ENCODE results near the gene EHMT1. TPM values are rescaled to one million over a fixed set of nuclear protein-coding genes. Genes with fewer than 3 reads are reported as not detected.
"Not testable (repeated sequence)": the region's sequence is repeated elsewhere in the genome, so short reads cannot be mapped to it uniquely, and the experiment has no call there.

The EHMT1 gene
- total RNA-seq, 4 donors from 2014 or later = 77.1 to 149 (median 86.6) TPM

GRCh38 chr9:137719194-137719593, 100.4 kb downstream of the EHMT1 start:
- WGBS = 90% methylated on average over 9 of the region's 9 CpGs
- TF ChIP-seq CTCF (IDR thresholded peaks at IDR 0.05) (no peak), POLR2AphosphoS5 (IDR thresholded peaks at IDR 0.05) (no peak), EP300 (IDR thresholded peaks at IDR 0.05) (no peak), POLR2A (IDR thresholded peaks at IDR 0.05) (no peak)
- peaks cover 36% of the 10 kb centered on the region for H3K36me3 ChIP-seq
- H3K27ac ChIP-seq = no peak overlapping the region
- no peak for DNase-seq (ENCODE audit: low spot score in 2 of 2)
- peaks cover 4% of the 10 kb centered on the region for H3K4me1 ChIP-seq
- no peaks in the 10 kb centered on the region for H3K27me3 ChIP-seq
- no peaks in the 10 kb centered on the region for H3K9me3 ChIP-seq
- no peak overlapping the region for H3K4me3 ChIP-seq

- Histone ChIP-seq H3K27ac (no peak overlapping the region), H3K36me3 (peaks cover 38% of the 10 kb centered on the region), H3K4me3 (no peak overlapping the region), H3K4me1 (peaks cover 4% of the 10 kb centered on the region), H3K9me3 (no peaks in the 10 kb centered on the region), H3K27me3 (no peaks in the 10 kb centered on the region)
- no peak for DNase-seq (ENCODE audit: low spot score in 2 of 2)
- TF ChIP-seq POLR2AphosphoS5 (IDR thresholded peaks at IDR 0.05) = no peak
- TF ChIP-seq CTCF (IDR thresholded peaks at IDR 0.05) = no peak
- no peak for TF ChIP-seq EP300 (IDR thresholded peaks at IDR 0.05)
- TF ChIP-seq POLR2A (IDR thresholded peaks at IDR 0.05) = no peak
- 81% methylated on average over 27 of the region's 27 CpGs for WGBS
Observed at GRCh38 chr9:137720571-137721110, 101.8 kb downstream of the EHMT1 start.

GRCh38 chr9:137721479-137721878, 102.7 kb downstream of the EHMT1 start:
- H3K27ac ChIP-seq = no peak overlapping the region
- peaks cover 4% of the 10 kb centered on the region for H3K4me1 ChIP-seq
- peaks cover 41% of the 10 kb centered on the region for H3K36me3 ChIP-seq
- TF ChIP-seq EP300 (IDR thresholded peaks at IDR 0.05) = no peak
- TF ChIP-seq POLR2A (IDR thresholded peaks at IDR 0.05) = no peak
- no peak for TF ChIP-seq CTCF (IDR thresholded peaks at IDR 0.05)
- TF ChIP-seq POLR2AphosphoS5 (IDR thresholded peaks at IDR 0.05) = no peak
- H3K9me3 ChIP-seq = no peaks in the 10 kb centered on the region
- no peaks in the 10 kb centered on the region for H3K27me3 ChIP-seq
- no peak overlapping the region for H3K4me3 ChIP-seq
- WGBS = 94% methylated on average over 12 of the region's 12 CpGs
- no peak for DNase-seq (ENCODE audit: low spot score in 2 of 2)

GRCh38 chr9:137721899-137722298, 103.1 kb downstream of the EHMT1 start:
- Histone ChIP-seq H3K9me3 (no peaks in the 10 kb centered on the region), H3K36me3 (peaks cover 41% of the 10 kb centered on the region), H3K4me3 (no peak overlapping the region), H3K27me3 (no peaks in the 10 kb centered on the region), H3K4me1 (peaks cover 4% of the 10 kb centered on the region), H3K27ac (no peak overlapping the region)
- TF ChIP-seq POLR2A (IDR thresholded peaks at IDR 0.05) (no peak), EP300 (IDR thresholded peaks at IDR 0.05) (no peak), POLR2AphosphoS5 (IDR thresholded peaks at IDR 0.05) (no peak), CTCF (IDR thresholded peaks at IDR 0.05) (no peak)
- 87% methylated on average over 5 of the region's 5 CpGs for WGBS
- DNase-seq (ENCODE audit: low spot score in 2 of 2) = no peak

GRCh38 chr9:137722481-137722880, 103.7 kb downstream of the EHMT1 start:
- no peak for TF ChIP-seq EP300 (IDR thresholded peaks at IDR 0.05)
- no peak for TF ChIP-seq POLR2A (IDR thresholded peaks at IDR 0.05)
- TF ChIP-seq POLR2AphosphoS5 (IDR thresholded peaks at IDR 0.05) = no peak
- TF ChIP-seq CTCF (IDR thresholded peaks at IDR 0.05) = no peak
- DNase-seq (ENCODE audit: low spot score in 2 of 2) = no peak
- 83% methylated on average over 6 of the region's 10 CpGs for WGBS
- peaks cover 38% of the 10 kb centered on the region for H3K36me3 ChIP-seq
- H3K27ac ChIP-seq = peak overlapping the region; percentile 27
- H3K27me3 ChIP-seq = no peaks in the 10 kb centered on the region
- H3K4me1 ChIP-seq = peaks cover 4% of the 10 kb centered on the region
- H3K9me3 ChIP-seq = no peaks in the 10 kb centered on the region
- H3K4me3 ChIP-seq = no peak overlapping the region

GRCh38 chr9:137723356-137723755, 104.6 kb downstream of the EHMT1 start:
- WGBS = 23% methylated on average over 4 of the region's 13 CpGs
- not testable (repeated sequence) for H3K9me3 ChIP-seq; DNase-seq (ENCODE audit: low spot score in 2 of 2); H3K4me3 ChIP-seq; H3K27me3 ChIP-seq; H3K4me1 ChIP-seq
- H3K27ac ChIP-seq = peak overlapping the region; percentile 26
- H3K36me3 ChIP-seq = peaks cover 34% of the 10 kb centered on the region
